ENCODE data around the gene WDR27.

DNA sequence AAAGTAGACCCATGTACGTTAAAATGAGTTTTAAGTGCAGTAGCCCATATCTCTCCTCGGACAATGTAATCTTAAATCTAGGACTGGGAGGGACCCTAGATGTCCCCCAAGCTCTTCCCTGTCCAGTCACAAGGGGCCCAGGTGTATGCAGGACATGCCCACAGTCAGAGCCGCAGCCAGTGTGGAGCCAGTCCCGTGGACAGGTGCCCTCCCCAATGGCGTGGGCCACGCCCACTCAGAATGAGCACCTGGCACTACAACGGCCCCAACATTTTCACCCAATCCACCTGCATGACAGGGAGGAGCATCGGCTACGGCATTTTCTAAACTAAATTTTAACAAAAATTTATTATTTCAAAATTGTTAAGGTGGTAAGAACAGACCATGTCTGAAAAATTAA is 53.2 kb downstream of the WDR27 start:
- TF ChIP-seq CTCF (IDR thresholded peaks at IDR 0.05): no peak
- no peak for TF ChIP-seq POLR2A (IDR thresholded peaks at IDR 0.05)
- TF ChIP-seq EP300 (IDR thresholded peaks at IDR 0.05): no peak
